GM12874 (cell line): ENCODE measurements around the gene SH3BGRL2.

Experiments
- CTCF ChIP-seq: IDR thresholded peaks from 2 replicates; pipeline ENCODE4 v1.5.1; 2011; ENCODE audit warnings: low read depth, mild to moderate bottlenecking, control low read depth, low read length, moderate library complexity; ENCODE audit not compliant: insufficient read depth

The SH3BGRL2 gene

GRCh38 chr6:79718509-79719247 is 87.5 kb downstream of the SH3BGRL2 start:
- TF ChIP-seq CTCF = no peak

- no peak for TF ChIP-seq CTCF
These were observed 88.3 kb downstream of the SH3BGRL2 start for GRCh38 chr6:79719248-79719960.

GRCh38 chr6:79724816-79725215 is 93.7 kb downstream of the SH3BGRL2 start:
- TF ChIP-seq CTCF = no peak

GRCh38 chr6:79731471-79731870 is 100.3 kb downstream of the SH3BGRL2 start:
- no peak for TF ChIP-seq CTCF

GRCh38 chr6:79733388-79733787 is 102.3 kb downstream of the SH3BGRL2 start:
- no peak for TF ChIP-seq CTCF

GRCh38 chr6:79734374-79734773 is 103.2 kb downstream of the SH3BGRL2 start:
- no peak for TF ChIP-seq CTCF

GRCh38 chr6:79735183-79735582 is 104.1 kb downstream of the SH3BGRL2 start:
- TF ChIP-seq CTCF = no peak
